MM.1S (cell line): Measurements from ENCODE around the gene TGOLN2.
"Not testable (repeated sequence)": the region's sequence is repeated elsewhere in the genome, so short reads cannot be mapped to it uniquely, and the experiment has no call there.

Experiments
- DNase-seq: peaks from one replicate; pipeline ENCODE4 v3.0.0-alpha.2; 2015
- H2AFZ ChIP-seq: fragments of 300-600 bp; sonication (generic); 2 replicates; pipeline ENCODE4 v1.6.0; 2016; ENCODE audit warnings: antibody characterized with exemption, low read length
- H3F3A ChIP-seq: fragments of 300-600 bp; sonication (generic); 2 replicates; pipeline ENCODE4 v1.6.1; 2016; ENCODE audit warnings: mild to moderate bottlenecking, antibody characterized with exemption, low read length, moderate library complexity, mixed read lengths; ENCODE audit not compliant: insufficient read depth
- H3K27ac ChIP-seq: fragments of 300-600 bp; sonication (generic); 2 replicates; pipeline ENCODE4 v1.5.1; 2016; ENCODE audit warnings: mild to moderate bottlenecking, low read length
- H3K27me3 ChIP-seq: fragments of 300-600 bp; sonication (generic); replicated peaks from 2 replicates; pipeline ENCODE4 v1.6.0; 2016; ENCODE audit warnings: low read length; ENCODE audit not compliant: insufficient read depth
- H3K36me3 ChIP-seq: fragments of 300-600 bp; sonication (generic); replicated peaks from 2 replicates; pipeline ENCODE4 v1.6.1; 2016; ENCODE audit warnings: mild to moderate bottlenecking, low read length, mixed read lengths; ENCODE audit not compliant: insufficient read depth
- H3K4me1 ChIP-seq: fragments of 300-600 bp; sonication (generic); 2 replicates; pipeline ENCODE4 v1.6.1; 2016; ENCODE audit warnings: low read length, mixed read lengths
- H3K4me2 ChIP-seq: fragments of 300-600 bp; sonication (generic); 2 replicates; pipeline ENCODE4 v1.6.0; 2016; ENCODE audit warnings: low read depth, low read length
- H3K4me3 ChIP-seq: fragments of 300-600 bp; sonication (generic); 2 replicates; pipeline ENCODE4 v1.5.1; 2016; ENCODE audit warnings: low read length, mixed read lengths
- H3K79me2 ChIP-seq: fragments of 300-600 bp; sonication (generic); 2 replicates; pipeline ENCODE4 v1.6.1; 2016; ENCODE audit warnings: mixed run types, low read length, mixed read lengths
- H3K9ac ChIP-seq: fragments of 300-600 bp; sonication (generic); 2 replicates; pipeline ENCODE4 v1.6.1; 2016; ENCODE audit warnings: low read length, mixed read lengths
- H3K9me2 ChIP-seq: fragments of 300-600 bp; sonication (generic); replicated peaks from 2 replicates; pipeline ENCODE4 v1.6.1; 2016; ENCODE audit warnings: mild to moderate bottlenecking, low read length, mixed read lengths; ENCODE audit not compliant: insufficient read depth
- H3K9me3 ChIP-seq: fragments of 300-600 bp; sonication (generic); replicated peaks from 2 replicates; pipeline ENCODE4 v1.6.1; 2016; ENCODE audit warnings: mild to moderate bottlenecking, low read length, mixed read lengths; ENCODE audit not compliant: insufficient read depth
- H4K20me1 ChIP-seq: fragments of 300-600 bp; sonication (generic); 2 replicates; pipeline ENCODE4 v1.6.1; 2016; ENCODE audit warnings: mild to moderate bottlenecking, low read length, moderate library complexity, mixed read lengths; ENCODE audit not compliant: insufficient read depth
- CTCF ChIP-seq: fragments of 300-600 bp; sonication (generic); IDR thresholded peaks from 2 replicates; pipeline ENCODE4 v1.5.1; 2016; ENCODE audit warnings: antibody characterized with exemption, low read length, mixed read lengths
- EZH2 ChIP-seq: fragments of 300-600 bp; sonication (generic); optimal IDR thresholded peaks from 2 replicates; pipeline ENCODE3; 2017; ENCODE audit warnings: low read depth, mild to moderate bottlenecking, antibody characterized with exemption, low read length, mixed read lengths
- EZH2phosphoT487 ChIP-seq: fragments of 300-600 bp; sonication (generic); IDR thresholded peaks from 2 replicates; pipeline ENCODE4 v1.6.1; 2018; ENCODE audit warnings: antibody characterized with exemption, low read length

The TGOLN2 gene

DNA sequence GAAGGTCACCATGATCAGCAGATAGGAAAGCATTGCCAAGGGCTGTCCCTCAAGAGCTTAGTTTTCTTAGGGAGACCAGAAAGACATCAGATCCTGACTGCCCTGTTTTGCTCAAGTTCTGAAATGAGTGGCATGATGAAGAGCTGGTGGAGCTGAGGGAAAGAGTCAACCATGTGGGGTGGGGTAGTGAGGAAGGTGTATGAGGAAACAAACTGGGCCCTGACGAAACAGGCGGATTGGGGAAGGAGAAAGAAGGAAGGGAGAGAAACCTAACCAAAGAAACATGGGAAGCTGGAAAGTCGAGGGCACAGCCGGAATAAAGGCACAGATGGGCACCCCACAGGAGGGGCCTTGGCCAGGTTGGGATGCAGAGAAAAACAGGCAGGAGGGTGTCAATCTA lies 8.0 kb downstream of the TGOLN2 start:
- Histone ChIP-seq H3K9me2 (no peaks in the 10 kb centered on the region), H2AFZ (no peak overlapping the region), H3K27me3 (no peaks in the 10 kb centered on the region), H3K36me3 (peaks cover 19% of the 10 kb centered on the region; the same call in 1 of the 2 replicates), H3K4me1 (0 out of 2 replicates have a peak, but pooled peaks cover 6% of the 10 kb centered on the region), H3K79me2 (peaks cover 70% of the 10 kb centered on the region), H3K27ac (no peak overlapping the region), H3K4me2 (no peak overlapping the region), H4K20me1 (peaks cover 5% of the 10 kb centered on the region), H3K4me3 (no peak overlapping the region), H3K9me3 (no peaks in the 10 kb centered on the region), H3F3A (peaks cover 2% of the 10 kb centered on the region; the same call in 1 of the 2 replicates), H3K9ac (no peak overlapping the region)
- TF ChIP-seq CTCF, result no peak
- no peak for TF ChIP-seq EZH2phosphoT487
- no peak for TF ChIP-seq EZH2
- DNase-seq, result no peak

GRCh38 chr2:85318222-85319074 lies 9.3 kb downstream of the TGOLN2 start:
- Histone ChIP-seq H3F3A (peaks cover 2% of the 10 kb centered on the region; the same call in 1 of the 2 replicates), H3K27me3 (no peaks in the 10 kb centered on the region), H3K9ac (no peak overlapping the region), H3K9me2 (no peaks in the 10 kb centered on the region), H3K4me3 (no peak overlapping the region), H3K9me3 (no peaks in the 10 kb centered on the region), H3K36me3 (peaks cover 14% of the 10 kb centered on the region; the same call in 1 of the 2 replicates), H3K4me2 (no peak overlapping the region), H3K79me2 (peaks cover 56% of the 10 kb centered on the region), H3K27ac (no peak overlapping the region), H2AFZ (no peak overlapping the region), H4K20me1 (peaks cover 3% of the 10 kb centered on the region; the same call in 1 of the 2 replicates), H3K4me1 (no peaks in the 10 kb centered on the region)
- DNase-seq, result no peak
- TF ChIP-seq EZH2, result no peak
- no peak for TF ChIP-seq CTCF
- no peak for TF ChIP-seq EZH2phosphoT487

DNA sequence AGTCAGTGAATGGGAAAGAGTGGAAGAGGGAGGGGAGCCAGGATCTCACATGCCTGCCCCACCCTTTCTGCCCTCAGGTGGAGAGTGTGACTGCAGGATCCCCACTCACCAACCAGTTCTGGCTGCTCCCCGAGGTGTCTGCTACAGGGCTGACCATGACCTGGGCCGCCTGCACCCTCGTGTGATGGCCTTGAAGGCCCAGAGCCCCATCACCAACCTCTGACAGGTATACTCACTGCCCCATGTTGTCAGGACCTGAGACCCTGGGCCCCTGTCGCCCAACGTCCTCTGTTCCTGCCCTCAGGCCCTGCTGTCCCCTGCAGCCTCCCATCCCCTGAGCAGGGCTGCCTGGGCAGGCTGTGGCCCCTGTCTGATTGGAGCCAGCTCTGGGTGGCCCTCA lies 11.9 kb downstream of the TGOLN2 start:
- not testable (repeated sequence) for H3K9me2 ChIP-seq, H3K4me1 ChIP-seq, H3K27me3 ChIP-seq, H3F3A ChIP-seq, H4K20me1 ChIP-seq, H3K4me2 ChIP-seq, H3K9me3 ChIP-seq, H2AFZ ChIP-seq, DNase-seq, H3K9ac ChIP-seq, H3K4me3 ChIP-seq, H3K36me3 ChIP-seq, H3K27ac ChIP-seq
- H3K79me2 ChIP-seq, result peaks cover 31% of the 10 kb centered on the region

DNA sequence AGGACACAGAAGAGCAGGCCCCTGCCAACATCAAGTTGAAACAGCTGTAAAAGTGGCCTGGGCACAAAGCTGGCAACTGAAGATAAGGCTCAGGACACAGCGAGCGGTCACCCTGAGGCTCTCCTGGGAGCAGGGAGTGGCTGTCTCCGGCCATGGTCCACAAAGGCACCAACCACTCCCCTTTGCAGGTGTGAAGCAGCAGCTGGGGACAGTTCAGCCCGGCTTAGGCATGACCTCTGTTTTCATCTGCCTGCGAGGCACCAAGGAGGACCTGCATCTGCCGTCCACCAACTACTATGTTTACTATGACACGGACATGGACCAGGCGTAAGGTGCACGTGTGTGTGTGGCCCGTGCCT lies 12.9 kb downstream of the TGOLN2 start:
- H3K9me2 ChIP-seq, result no peaks in the 10 kb centered on the region
- TF ChIP-seq EZH2, result no peak
- TF ChIP-seq CTCF, result no peak
- no peak for TF ChIP-seq EZH2phosphoT487
- H3K4me1 ChIP-seq, result peaks cover 17% of the 10 kb centered on the region
- DNase-seq, result no peak
- H3K27ac ChIP-seq, result no peak overlapping the region
- H3K9ac ChIP-seq, result no peak overlapping the region
- no peaks in the 10 kb centered on the region for H3K27me3 ChIP-seq
- peaks cover 21% of the 10 kb centered on the region for H3K79me2 ChIP-seq
- H4K20me1 ChIP-seq, result peaks cover 3% of the 10 kb centered on the region; the same call in 1 of the 2 replicates
- no peak overlapping the region for H3K4me2 ChIP-seq
- H3K9me3 ChIP-seq, result no peaks in the 10 kb centered on the region
- H3K4me3 ChIP-seq, result no peak overlapping the region
- peaks cover 16% of the 10 kb centered on the region for H3F3A ChIP-seq
- H3K36me3 ChIP-seq, result peaks cover 4% of the 10 kb centered on the region; the same call in 1 of the 2 replicates
- no peak overlapping the region for H2AFZ ChIP-seq
